HCT116 (cell line): ENCODE results near the gene NEMP1.

Experiments
- POLR2A ChIP-seq: IDR thresholded peaks from 2 replicates; pipeline ENCODE4 v1.7.0; 2011; ENCODE audit warnings: borderline replicate concordance; ENCODE audit not compliant: insufficient read depth, insufficient read length; ENCODE audit errors: extremely low read depth
- TCF7L2 ChIP-seq: IDR thresholded peaks from 2 replicates; pipeline ENCODE4 v1.7.0; 2011; ENCODE audit warnings: borderline replicate concordance, inconsistent platforms; ENCODE audit not compliant: insufficient read depth, insufficient read length; ENCODE audit errors: extremely low read depth

DNA sequence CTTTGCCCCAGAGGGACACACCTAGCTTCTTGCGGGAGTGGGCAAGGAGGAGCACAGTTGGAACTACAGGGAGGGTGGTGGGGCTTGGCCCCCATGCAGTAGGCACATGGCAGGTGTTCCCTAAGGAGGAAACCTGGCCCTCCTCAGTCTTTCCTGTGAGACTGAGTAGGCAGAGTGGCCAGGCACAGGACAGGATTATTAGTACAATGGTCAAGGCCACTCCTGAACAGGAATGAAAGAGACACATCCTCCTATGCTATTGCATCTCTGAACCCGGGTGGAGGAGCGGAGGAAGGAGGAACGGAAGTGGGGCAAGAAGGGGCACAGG, 29.5 kb downstream of the NEMP1 start:
- no peak for TF ChIP-seq POLR2A
- no peak for TF ChIP-seq TCF7L2
